ENCODE measurements around the gene HHATL.

HHATL gene

DNA sequence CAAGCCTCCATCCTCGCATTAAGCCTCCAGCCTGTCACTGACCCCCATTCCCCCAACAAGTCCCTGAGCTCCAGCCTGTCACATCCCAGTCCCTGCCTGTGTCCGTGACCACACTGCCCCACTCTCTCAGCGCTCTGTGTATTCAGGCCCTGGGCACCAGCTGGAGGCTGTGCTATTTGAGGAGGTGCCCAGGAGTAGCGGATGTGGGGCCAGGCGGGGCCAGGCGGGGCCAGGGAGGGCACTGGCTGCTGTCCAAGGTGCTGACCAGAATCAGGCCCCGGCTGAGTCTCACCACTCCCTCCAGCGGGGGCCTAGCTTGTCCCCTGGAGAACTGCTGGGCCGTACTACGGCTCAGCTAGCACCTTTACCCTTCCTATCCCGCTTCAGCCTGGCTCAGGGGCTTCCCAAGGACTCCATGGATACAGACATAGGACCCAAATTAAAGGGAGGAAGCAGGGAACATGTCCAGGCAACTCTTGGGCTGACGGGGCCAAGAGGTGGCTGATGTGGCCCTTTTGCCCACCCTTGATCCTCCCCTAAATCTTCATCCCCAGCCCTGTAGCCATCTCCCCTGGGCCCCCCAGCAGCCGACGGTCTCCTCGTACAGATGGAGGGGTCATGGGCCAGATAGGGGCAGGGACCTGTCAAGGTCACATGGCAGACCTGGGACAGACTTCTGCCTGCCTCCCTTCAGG is 1.1 kb downstream of the HHATL start:
- no peak overlapping the region for H3K4me3 ChIP-seq (ENCODE audit: low read depth, low read length)
- DNase-seq (ENCODE audit: low read depth) = no peak

DNA sequence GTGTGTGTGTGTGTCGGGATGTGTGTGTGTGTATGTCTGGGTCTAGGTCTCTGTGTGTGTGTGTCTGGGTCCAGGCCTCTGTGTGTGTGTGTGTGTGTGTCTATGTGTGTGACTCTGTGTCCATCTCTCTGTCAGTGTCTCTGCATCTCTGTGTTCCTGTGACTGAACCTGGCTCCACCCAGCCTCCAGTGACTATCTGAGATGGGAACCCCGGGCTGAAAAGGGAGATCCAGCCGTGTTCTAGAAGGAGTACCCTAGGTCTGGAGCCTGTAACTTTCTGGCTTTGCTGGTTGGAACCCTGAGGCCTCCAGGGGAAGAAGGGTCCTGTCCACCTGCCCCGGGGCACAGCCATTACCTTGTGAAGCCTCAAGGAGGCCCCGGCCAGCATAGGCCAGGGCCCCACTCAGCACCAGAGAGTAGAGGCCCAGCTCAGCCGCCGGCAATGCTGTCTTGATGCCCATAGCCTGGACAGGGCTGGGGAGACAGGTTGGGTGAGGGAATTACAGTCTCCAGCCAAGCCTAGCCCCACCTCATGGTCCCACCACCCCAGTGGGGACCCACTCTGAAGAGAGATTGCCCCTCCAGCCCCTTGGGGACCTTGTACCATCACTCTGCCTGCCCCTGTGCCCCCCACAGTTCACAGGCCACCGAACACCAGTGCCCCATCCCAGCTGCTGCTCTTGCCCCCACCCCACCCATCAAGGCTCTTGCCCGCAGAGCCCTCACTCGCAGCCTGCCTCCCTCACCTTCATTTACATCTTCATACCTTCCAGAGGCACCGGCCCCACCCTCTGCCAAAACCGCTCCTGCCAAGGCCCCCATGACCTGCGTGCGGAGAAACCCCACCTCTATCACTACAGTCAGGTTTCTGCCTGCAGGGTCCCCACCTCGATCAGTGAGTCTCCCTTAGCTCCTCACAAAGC is 2.0 kb downstream of the HHATL start:
- DNase-seq (ENCODE audit: low read depth) = no peak
- H3K4me3 ChIP-seq (ENCODE audit: low read depth, low read length) = no peak overlapping the region

DNA sequence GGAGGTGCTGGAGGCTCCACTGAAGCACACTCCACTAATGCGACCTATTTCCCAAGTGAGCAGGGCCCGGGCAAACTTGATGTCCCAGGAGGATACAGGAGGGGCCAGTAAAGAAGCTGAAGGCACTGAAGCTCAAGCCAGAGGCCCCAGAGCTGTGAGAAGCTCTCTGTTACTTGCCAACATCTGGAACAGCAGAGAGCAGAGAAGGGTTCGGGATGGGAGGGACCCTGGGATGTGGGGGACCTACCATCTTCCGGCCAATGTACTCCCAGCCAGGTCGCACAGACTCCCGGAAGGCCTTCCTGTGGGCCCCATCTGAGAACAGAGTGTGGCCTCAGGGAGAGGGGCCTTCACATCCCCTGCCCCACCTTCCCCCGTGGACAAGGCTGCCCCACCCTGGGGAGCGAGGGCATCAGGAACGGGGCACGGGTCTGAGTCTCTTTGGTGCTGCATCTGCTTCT is 3.1 kb downstream of the HHATL start:
- H3K4me3 ChIP-seq (ENCODE audit: low read depth, low read length) = no peak overlapping the region
- DNase-seq (ENCODE audit: low read depth) = no peak

DNA sequence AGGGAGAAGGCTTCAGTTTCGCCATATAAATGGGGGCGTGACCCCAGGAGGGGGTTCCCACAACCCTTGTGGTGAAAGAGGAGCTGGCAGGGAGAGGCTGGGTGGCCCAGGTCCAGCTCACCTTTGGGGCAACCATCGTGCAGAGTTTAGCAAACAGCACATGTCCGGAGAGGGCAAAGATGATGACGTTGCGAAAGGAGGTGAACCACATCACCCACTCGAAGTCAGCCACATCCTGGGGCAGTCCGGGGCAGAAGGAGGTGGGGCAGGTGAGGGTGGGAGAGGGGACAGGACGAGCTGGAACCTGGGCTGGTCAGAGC is 3.7 kb downstream of the HHATL start:
- no peak overlapping the region for H3K4me3 ChIP-seq (ENCODE audit: low read depth, low read length)
- no peak for DNase-seq (ENCODE audit: low read depth)

DNA sequence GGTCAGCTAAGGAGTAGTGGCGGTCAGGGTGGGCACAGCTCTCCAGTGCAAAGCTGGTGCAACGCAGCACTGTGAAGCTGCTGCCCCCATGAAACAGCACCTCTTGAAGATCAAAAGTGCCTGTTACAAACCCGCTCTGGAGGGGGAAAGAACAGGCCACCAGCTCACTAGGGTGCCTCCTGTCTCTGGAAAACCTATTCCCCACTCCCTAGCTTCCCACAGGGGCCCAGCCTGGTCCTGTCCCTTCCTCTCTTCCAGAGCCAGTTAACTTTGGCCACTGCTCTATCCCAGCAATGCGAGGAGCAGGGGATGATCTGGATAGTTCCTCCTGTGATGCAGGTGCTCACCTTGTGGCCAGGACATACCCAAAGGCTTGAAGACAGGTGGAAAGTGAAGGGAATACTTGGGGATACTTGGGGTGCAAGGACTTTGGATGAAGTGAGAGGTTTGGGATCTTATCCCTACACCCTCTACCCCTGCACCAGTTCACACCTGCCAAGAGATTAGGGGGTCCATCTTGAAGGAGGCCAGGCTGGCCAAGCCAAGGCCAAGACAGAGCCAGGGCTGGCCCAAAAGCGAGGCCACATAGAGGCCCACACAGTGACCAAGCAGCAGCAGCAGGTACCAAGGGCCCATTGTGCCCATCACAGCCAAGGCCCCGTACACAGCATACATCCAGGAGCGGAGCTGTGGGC is 4.2 kb downstream of the HHATL start:
- H3K4me3 ChIP-seq (ENCODE audit: low read depth, low read length) = no peak overlapping the region
- DNase-seq (ENCODE audit: low read depth) = no peak

DNA sequence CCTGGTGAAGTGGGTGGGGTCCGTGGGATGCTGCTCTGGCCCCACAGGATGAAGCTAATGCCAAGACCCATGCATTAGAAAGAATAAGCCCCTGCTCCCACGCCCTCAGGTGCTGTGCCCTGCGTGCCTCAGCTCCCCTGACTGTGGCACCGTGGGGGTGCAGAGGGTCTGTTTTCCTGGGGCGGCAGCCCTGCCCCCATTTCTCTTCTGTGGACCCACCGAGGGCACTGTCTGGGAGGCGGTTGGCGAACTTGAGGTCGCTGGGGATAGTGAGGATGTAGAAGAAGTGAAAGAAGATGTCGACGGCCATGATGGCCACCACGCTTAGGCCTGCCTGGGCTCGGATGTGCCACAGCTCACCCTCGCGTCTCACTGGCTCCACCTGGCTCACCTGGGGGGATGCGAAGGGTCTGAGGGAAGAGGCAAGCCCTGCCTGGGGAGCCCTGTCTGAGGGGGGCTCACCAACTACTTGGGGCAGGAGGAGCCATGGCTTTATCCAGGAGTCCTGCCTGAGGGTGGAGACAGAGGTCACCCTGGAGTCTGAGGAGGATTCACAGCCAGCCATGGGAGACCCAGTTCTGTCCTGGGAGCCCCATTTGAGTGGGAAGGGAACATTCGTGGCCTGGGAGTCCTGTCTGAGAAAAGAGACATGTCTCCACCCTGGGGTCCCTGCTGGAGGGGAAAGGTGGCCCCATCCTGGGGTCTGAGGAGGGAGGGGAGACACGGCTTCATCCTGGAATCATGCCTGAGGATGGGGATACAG is 5.1 kb downstream of the HHATL start:
- DNase-seq (ENCODE audit: low read depth) = no peak
- H3K4me3 ChIP-seq (ENCODE audit: low read depth, low read length) = no peak overlapping the region

DNA sequence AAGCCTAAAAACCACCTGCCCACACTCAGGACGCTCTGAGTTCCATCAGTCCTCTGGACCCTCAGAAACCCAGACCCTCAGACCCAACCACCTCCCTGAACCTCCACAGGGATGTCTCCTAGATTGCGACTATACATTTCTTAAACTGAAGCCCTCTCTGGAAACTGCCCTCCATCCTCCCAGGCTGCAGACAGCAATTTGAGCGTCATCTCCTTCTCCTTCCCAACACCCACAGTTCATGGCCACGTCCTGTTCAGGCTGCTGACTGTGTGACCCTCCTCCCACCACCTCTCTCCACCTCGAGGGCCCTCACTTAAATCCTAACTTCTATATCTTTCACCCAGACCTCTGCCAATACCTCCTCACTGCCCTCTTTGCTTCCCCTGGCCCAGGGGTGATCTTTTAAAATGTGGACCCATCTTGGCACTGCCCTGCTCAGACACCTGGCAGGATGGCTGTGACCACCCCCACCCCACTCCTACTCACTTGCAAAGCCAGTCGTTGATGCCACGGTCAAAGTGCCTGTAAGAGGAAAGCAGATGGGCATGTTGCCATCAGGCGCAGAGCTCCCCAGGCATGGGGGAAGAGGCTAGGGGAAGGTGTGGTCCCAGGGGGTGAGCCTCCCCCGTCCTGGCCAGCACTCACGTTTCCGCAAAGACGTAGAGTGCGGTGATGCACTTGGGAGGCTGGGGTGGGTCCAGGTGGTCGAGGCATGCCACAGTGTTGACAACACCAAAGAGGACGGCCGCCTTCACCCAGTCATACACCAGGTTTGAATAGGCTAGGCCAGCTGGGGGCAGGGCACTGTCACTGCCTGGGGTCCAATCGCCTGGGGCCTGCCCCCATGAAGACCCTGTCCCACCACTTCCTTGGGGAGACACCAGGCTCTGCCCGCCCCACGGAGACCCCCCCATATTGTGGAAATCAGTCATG is 6.0 kb downstream of the HHATL start:
- no peak for DNase-seq (ENCODE audit: low read depth)
- no peak overlapping the region for H3K4me3 ChIP-seq (ENCODE audit: low read depth, low read length)

DNA sequence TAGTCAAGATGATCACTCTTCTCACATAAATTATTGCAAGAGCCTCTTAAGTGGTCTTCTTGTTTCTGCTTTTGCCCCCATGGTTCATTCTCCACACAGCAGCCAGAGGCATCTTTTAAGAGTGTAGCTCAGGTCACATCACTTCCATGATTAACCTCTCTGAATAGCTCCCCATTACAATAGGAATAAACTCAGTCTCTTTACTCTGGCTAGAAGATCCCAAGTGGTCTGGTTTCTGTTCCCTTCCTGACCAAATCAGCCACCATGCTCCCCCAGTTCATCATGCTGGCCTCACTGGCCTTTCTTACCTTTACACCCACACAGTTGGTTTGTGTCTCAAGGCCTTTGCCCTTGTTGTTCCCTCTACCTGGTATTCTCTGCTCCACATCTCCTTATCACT is 8.2 kb downstream of the HHATL start:
- no peak overlapping the region for H3K4me3 ChIP-seq (ENCODE audit: low read depth, low read length)
- DNase-seq (ENCODE audit: low read depth) = no peak

DNA sequence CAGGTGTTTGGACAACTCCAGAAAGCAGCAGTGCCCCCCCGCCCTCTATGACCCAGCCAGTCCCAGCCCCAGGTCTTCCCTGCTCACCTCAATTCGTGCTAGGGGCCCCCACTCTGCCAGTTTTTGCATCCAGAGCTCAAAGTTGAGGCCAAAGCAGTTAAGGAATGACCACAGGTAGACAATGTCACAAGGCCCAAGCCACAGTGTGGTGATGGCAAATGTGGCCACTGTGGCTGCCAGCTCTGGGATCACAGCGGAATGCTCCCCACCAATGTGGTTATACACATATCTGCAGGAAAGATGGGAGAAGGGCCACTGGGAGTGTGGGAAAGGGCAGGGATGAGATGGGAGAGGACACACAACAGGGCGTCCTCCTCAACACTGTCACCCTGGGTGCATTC is 9.1 kb downstream of the HHATL start:
- DNase-seq (ENCODE audit: low read depth) = no peak
- H3K4me3 ChIP-seq (ENCODE audit: low read depth, low read length) = no peak overlapping the region

DNA sequence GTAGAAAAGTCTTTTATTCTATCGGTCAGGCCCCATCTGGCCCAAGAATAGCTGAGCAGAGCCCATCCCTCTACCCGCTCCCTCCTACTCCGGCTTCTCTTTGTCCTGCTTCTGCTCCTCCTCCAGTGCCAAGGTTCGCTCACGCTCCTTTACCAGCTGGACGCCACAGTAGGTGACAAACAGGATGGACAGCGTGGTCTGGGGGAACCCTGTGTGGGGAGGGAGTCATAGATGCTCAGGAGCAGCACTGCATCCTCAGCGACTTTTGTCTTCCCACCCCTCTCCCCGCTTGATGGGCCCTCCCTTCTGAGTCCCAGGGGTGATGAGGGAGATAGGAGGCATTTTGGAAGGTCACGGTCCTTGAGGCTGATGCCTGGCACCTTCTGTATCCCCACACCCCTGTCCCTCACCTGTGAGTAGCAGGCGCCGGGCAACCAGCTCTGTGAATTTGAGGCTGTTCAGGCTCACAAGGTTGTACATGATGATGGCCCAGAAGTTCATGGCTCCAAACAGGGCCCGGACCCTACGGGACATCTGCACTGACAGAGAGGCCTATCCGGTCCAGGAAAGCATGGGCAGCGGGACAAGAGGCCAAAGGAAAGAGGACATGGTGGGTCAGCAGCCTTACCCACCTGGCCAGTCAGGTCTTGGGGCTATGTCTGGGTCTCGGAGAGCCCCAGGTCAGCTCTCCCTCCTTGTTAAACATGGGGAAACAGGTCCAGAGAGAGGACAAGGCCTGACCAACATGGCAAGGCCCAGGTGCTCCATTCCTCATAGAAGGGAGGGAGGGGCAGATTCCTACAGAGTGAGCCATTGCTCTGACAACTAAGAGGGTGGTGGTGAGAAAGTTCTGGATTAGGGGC is 9.7 kb downstream of the HHATL start:
- H3K4me3 ChIP-seq (ENCODE audit: low read depth, low read length) = no peak overlapping the region
- DNase-seq (ENCODE audit: low read depth) = no peak

DNA sequence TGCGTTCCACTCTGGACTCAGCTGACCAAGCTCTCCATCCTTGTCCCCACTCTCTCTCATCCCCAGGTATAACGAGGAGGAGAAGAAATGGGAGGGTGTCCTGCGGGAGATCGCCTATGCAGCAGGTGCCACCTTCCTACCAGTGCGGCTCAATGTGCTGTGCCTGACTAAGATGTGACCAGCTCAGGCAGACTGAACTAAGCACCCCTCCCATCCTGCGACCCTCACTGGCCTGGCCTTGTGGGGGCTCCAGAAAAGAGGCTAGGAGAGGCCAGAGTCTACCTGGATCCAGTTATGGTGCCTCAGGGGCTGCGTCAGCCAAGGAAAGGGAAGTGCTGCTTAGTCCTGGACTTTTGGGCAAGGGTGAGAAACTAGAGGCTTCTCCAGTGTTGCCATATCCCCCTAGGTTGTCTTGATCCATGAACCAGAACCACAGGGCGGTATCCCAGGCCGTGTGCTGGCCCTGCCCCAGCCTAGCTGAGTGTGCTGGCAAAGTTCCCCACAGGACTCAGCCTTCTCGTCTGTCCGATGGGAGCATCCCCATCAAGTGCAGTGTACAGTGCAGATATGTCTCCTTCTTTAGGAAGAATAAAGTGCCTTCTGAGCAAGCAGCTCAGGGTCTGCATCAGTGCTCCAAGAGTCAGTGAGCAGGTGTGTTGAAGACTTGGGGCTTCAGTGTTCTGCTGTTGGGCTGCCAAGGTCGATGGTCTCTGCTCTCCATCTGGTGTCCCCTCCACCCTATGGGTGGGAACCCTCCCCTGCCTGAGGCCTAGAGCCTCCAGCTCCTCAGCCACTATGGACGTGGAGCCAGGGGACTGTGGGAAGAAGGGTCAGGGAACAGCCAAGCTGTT is 10.6 kb downstream of the HHATL start:
- DNase-seq (ENCODE audit: low read depth) = no peak
- H3K4me3 ChIP-seq (ENCODE audit: low read depth, low read length) = no peak overlapping the region

DNA sequence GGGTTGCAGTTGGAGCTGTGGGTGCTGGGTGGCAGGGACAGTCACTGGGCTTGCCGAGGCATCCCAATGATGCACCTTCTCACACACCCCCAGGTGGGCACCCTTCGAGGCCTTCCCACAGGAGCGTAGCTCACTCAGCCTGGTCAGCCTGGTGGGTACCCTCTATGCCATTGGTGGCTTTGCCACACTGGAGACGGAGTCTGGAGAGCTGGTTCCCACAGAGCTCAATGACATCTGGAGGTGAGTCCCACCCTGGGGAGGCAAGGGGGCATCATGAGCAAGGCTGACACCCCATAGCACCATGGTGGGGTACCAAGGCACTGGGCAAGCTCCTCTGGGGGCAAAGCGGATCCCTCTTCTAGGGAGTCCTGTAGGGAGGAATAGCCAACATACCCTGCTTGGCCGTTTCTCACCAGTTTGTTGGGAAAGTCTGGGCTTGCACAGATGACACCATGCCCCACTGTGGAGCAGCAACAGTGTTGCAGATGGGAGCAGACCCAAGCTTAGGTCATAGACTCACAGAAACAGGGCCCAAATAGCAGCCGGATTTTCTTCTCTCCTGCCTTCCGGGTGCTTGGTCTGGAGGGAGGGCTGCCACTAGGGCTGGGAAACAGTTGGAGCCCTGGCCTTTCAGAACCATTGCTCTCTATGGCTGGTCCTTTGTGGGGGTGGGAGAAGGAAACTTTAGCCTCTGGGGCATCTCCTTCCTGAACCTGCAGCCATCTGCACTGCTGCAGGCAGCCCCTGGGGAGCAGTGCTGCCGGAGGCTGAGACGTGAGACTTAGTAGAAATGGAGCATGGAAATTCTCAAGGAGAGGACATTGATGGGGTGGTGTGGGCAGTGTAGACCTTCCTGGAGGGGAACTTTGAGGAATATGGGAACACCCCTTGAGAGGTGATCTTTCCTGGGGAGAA is 11.6 kb downstream of the HHATL start:
- H3K4me3 ChIP-seq (ENCODE audit: low read depth, low read length) = no peak overlapping the region
- DNase-seq (ENCODE audit: low read depth) = no peak

DNA sequence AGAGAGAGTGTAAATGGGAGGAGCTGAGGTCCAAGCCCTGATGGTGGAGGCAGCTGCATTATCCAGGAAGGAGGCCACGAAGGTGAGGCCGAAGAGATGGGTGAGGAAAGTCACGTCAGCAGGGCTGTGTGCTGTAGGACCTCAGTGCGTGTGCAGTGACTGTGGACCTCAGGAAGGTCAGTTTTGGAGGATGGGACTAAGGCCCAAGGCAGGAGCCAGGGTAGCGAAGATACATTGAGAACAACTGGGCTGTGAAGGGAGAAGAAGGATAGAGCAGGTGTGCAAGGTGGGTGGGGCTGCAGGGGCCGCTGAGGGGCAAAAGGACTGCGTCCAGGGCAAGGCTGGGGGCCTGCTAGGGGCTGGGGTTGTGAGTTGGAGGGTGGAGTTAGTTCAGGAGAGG is 12.4 kb downstream of the HHATL start:
- H3K4me3 ChIP-seq (ENCODE audit: low read depth, low read length) = no peak overlapping the region
- no peak for DNase-seq (ENCODE audit: low read depth)

DNA sequence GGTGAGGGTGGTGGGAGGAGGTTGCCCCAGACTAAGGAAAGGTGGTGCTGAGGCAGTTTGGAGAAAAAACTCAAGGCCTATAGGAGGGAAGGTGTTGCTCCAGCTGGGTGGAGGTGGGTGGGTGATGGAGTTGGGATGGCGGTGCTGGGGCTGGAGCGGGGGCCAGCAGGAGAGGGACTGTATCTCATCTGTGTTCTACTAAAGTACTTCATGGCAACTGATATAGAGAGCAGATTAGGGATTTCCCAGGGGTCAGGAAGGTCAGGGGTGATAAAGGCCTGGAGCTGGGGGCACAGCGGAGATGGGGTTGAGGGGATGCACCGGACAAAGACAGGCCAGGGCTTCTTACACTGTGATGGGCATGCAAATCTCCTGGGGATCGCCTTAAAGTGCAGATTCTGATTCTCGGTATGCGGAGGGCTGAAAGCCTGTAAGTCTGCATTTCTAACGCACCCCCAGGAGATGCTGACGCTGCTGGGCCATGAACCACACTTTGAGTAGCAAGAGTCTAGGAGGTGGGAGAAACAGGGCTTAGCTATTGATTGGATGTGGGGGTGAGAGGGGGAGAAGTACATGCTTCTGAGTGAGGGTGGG is 13.1 kb downstream of the HHATL start:
- no peak overlapping the region for H3K4me3 ChIP-seq (ENCODE audit: low read depth, low read length)
- DNase-seq (ENCODE audit: low read depth) = no peak

DNA sequence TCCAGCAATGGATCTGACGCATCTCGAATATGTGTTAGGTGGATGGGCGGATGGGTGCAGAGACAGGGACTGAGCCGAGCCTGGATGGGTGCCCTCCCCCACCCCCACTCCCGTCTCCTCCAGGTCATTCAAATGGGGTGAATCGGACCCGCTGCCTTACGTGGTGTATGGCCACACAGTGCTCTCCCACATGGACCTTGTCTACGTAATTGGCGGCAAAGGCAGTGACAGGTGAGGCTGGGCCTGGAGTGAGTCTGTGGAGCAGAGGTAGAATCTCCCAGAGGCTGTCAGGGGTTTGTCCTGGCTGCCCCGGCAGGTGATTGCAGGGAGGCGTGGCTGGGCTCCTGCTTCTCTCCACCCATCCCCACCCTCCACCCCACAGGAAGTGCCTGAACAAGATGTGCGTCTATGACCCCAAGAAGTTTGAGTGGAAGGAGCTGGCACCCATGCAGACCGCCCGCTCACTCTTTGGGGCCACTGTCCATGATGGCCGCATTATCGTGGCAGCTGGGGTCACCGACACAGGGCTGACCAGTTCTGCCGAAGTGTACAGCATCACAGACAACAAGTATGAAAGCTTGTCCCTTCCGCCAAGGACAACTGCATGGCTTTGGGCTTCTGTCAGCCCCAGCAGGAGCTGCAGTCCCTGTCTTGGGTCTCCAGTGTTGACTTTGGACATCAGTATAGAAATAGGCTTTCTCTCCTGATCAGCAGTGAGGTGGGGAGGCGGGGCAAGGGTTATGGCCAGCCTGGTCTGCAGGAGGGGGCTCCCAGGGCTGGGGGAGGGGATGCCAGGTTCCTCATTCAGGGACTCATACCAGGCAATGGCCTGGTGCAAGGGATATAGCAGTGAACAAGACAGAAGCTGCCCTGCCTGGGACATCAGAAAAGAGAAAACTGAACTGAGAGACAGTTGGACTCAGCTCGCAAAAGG is 13.8 kb downstream of the HHATL start:
- no peak overlapping the region for H3K4me3 ChIP-seq (ENCODE audit: low read depth, low read length)
- DNase-seq (ENCODE audit: low read depth) = no peak

Measured in skeletal muscle cell (primary cell).